CD4-positive, alpha-beta T cell treated with Interleukin-1 beta for 1 hour (primary cell): ENCODE measurements around the gene PLCB3.
"Not testable (repeated sequence)": the region's sequence is repeated elsewhere in the genome, so short reads cannot be mapped to it uniquely, and the experiment has no call there.

Source experiments
- DNase-seq, 2 donors: peaks; one replicate each; pipeline ENCODE4 v3.0.0-alpha.2; 2020 to 2022

PLCB3 gene

GRCh38 chr11:64305691-64306562 lies 54.6 kb downstream of the PLCB3 start:
- peak; percentile 76 to 79 for DNase-seq

DNA sequence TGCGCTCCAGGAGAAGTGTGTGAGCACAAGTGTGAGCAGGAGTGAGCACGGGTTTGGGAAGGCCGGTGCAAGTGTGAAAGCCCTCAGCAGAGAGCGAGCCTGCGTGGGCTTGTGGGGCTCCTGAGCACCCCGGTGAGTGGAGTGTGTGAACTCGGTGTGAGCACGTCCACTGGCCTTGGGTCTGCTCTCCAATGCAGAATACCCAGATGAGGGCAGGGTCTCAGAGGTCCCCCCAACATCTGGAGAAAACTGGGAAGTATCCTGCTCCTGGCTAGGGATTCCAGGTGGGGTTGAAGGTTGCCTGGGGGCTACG lies 55.2 kb downstream of the PLCB3 start:
- DNase-seq, result no peak

GRCh38 chr11:64306876-64307622 lies 55.7 kb downstream of the PLCB3 start:
- no peak for DNase-seq

DNA sequence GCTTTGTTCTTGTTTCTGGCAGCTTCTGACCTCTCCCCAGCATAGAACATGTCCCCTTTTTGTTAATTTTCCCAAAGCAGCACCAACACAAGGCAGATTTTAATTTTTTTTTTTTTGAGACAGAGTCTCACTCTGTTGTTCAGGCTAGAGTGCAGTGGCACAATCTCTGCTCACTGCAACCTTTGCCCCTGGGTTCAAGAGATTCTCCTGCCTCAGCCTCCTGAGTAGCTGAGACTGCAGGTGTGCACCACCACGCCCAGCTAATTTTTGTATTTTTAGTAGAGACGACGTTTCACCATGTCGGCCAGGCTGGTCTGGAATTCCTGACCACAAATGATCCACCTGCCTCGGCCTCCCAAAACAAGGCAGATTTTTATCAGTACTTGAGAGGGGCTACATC lies 56.5 kb downstream of the PLCB3 start:
- DNase-seq, result not testable (repeated sequence)

GRCh38 chr11:64312947-64313346 lies 61.6 kb downstream of the PLCB3 start:
- no peak for DNase-seq

- no peak for DNase-seq
Observed at GRCh38 chr11:64313491-64314145, 62.3 kb downstream of the PLCB3 start.

- no peak for DNase-seq
Observed at GRCh38 chr11:64314146-64314804, 62.9 kb downstream of the PLCB3 start.

DNA sequence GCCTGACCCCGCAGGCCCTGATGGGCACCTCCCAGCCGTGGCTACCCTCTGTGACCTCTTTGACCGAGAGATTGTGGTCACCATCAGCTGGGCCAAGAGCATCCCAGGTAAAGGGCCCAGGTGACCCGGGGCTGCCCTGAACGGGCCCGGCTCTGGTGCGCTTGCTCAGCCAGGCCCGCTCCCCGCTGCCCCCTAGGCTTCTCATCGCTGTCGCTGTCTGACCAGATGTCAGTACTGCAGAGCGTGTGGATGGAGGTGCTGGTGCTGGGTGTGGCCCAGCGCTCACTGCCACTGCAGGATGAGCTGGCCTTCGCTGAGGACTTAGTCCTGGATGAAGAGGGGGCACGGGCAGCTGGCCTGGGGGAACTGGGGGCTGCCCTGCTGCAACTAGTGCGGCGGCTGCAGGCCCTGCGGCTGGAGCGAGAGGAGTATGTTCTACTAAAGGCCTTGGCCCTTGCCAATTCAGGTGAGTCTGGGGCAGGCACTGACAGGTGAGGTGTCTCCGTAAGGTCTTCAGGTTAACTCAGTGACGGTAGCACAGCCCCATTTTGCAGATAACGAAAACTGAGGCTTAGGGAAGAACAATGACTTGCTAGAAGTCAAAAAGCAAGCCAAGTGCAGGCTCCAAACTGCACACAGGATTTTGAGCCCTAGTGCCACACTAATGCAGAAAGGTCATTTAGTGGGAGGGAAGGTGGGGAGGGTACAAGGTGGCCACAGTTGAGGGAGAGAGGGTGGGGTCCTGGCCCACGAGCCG lies 63.7 kb downstream of the PLCB3 start:
- no peak for DNase-seq

DNA sequence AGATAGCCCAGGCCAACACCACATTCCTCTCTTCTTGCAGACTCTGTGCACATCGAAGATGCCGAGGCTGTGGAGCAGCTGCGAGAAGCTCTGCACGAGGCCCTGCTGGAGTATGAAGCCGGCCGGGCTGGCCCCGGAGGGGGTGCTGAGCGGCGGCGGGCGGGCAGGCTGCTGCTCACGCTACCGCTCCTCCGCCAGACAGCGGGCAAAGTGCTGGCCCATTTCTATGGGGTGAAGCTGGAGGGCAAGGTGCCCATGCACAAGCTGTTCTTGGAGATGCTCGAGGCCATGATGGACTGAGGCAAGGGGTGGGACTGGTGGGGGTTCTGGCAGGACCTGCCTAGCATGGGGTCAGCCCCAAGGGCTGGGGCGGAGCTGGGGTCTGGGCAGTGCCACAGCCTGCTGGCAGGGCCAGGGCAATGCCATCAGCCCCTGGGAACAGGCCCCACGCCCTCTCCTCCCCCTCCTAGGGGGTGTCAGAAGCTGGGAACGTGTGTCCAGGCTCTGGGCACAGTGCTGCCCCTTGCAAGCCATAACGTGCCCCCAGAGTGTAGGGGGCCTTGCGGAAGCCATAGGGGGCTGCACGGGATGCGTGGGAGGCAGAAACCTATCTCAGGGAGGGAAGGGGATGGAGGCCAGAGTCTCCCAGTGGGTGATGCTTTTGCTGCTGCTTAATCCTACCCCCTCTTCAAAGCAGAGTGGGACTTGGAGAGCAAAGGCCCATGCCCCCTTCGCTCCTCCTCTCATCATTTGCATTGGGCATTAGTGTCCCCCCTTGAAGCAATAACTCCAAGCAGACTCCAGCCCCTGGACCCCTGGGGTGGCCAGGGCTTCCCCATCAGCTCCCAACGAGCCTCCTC lies 64.6 kb downstream of the PLCB3 start:
- not testable (repeated sequence) for DNase-seq

- peak; percentile 44 to 48 for DNase-seq
Observed at GRCh38 chr11:64316672-64317324, 65.5 kb downstream of the PLCB3 start.

- DNase-seq, result peak; percentile 97 to 98
Observed at GRCh38 chr11:64317325-64317960, 66.1 kb downstream of the PLCB3 start, which contains the start of gene TRMT112. TRMT112 (minus strand) TSS chr11:64317559; CDS start chr11:64317526, 33 bp downstream.

GRCh38 chr11:64317961-64318765 lies 66.8 kb downstream of the PLCB3 start, which contains the start of gene PRDX5:
PRDX5 (plus strand) TSS chr11:64318121; CDS start chr11:64318216, 95 bp downstream.
- DNase-seq, result peak; percentile 97 to 98
